Gastrocnemius medialis (tissue), 4 donors: Measurements from ENCODE around the gene DRAM1.

Experiments used
- CTCF ChIP-seq, 5 experiments: fragments of 450-650 bp in 3 of 5; fragments of 200-600 bp in 2 of 5; sonication (generic) in 2 of 5; IDR thresholded peaks in 4 of 5; conservative IDR thresholded peaks in 1 of 5; 1 replicate in 4 of 5; 2 replicates in 1 of 5; pipeline ENCODE4 v1.5.1; 2016 to 2019; ENCODE audit warnings: antibody characterized with exemption in 5 of 5, mild to moderate bottlenecking in 3 of 5, moderate library complexity in 3 of 5
- POLR2A ChIP-seq, 2 donors: fragments of 450-650 bp; IDR thresholded peaks; one replicate each; pipeline ENCODE4 v1.6.1; 2017; ENCODE audit warnings: antibody characterized with exemption in 2 of 2, mild to moderate bottlenecking in 2 of 2, moderate library complexity in 2 of 2

GRCh38 chr12:101830367-101831325 lies 46.7 kb upstream of the DRAM1 start, which contains the start of gene GNPTAB:
- peak; percentile 79 to 93 (median 90) for TF ChIP-seq CTCF (IDR thresholded peaks at IDR 0.05 in 4 of 5, conservative IDR thresholded peaks at IDR 0.05 in 1 of 5)
- TF ChIP-seq POLR2A (IDR thresholded peaks at IDR 0.05): peak in 1 of 2 donors; percentile 61
